ENCODE results near the gene ADRA1B. TPM values are rescaled to one million over a fixed set of nuclear protein-coding genes. Genes with fewer than 3 reads are reported as not detected.

ADRA1B gene
- polyA plus RNA-seq, 3 donors = not detected

- H3K4me3 Mint-ChIP-seq = no peak overlapping the region
- H3K79me2 ChIP-seq (ENCODE audit: insufficient read depth, low read length) = no peaks in the 10 kb centered on the region
- no peak overlapping the region for H2AFZ ChIP-seq (ENCODE audit: insufficient read depth, low read depth, low read length, poor library complexity, severe bottlenecking)
- no peak overlapping the region for H3K9ac ChIP-seq (ENCODE audit: insufficient read depth, low read length, poor library complexity, severe bottlenecking)
- no peak overlapping the region for H3K27ac ChIP-seq (ENCODE audit: low read depth in 1 of 2, low read length in 2 of 2)
- DNase-seq = no peak
- intact Hi-C loops (cut with micrococcal nuclease) = no loop called here
- no peaks in the 10 kb centered on the region for H3K9me3 Mint-ChIP-seq
- TF ChIP-seq, protein P1, sequence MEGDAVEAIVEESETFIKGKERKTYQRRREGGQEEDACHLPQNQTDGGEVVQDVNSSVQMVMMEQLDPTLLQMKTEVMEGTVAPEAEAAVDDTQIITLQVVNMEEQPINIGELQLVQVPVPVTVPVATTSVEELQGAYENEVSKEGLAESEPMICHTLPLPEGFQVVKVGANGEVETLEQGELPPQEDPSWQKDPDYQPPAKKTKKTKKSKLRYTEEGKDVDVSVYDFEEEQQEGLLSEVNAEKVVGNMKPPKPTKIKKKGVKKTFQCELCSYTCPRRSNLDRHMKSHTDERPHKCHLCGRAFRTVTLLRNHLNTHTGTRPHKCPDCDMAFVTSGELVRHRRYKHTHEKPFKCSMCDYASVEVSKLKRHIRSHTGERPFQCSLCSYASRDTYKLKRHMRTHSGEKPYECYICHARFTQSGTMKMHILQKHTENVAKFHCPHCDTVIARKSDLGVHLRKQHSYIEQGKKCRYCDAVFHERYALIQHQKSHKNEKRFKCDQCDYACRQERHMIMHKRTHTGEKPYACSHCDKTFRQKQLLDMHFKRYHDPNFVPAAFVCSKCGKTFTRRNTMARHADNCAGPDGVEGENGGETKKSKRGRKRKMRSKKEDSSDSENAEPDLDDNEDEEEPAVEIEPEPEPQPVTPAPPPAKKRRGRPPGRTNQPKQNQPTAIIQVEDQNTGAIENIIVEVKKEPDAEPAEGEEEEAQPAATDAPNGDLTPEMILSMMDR (IDR thresholded peaks at IDR 0.05) = no peak
- H3K4me1 Mint-ChIP-seq = no peaks in the 10 kb centered on the region
- no peaks in the 10 kb centered on the region for H3K9me3 ChIP-seq (replicated peaks in 1 of 2; ENCODE audit: control insufficient read depth in 1 of 2, insufficient read depth in 1 of 2, low read length in 2 of 2)
- no peak overlapping the region for H3K27ac Mint-ChIP-seq
- WGBS (ENCODE audit: insufficient coverage) = 94% methylated on average over 4 of the region's 6 CpGs
- H3K4me3 ChIP-seq (replicated peaks in 1 of 3; ENCODE audit: low read depth in 2 of 3, low read length in 3 of 3) = no peak overlapping the region
- H3K36me3 Mint-ChIP-seq = no peaks in the 10 kb centered on the region
- H3K4me1 ChIP-seq (ENCODE audit: control insufficient read depth in 1 of 2, insufficient read depth in 2 of 2, low read length in 2 of 2) = no peaks in the 10 kb centered on the region
- H3K36me3 ChIP-seq (replicated peaks in 1 of 2; ENCODE audit: control insufficient read depth in 1 of 2, insufficient read depth in 2 of 2, low read length in 2 of 2) = no peaks in the 10 kb centered on the region
- no peaks in the 10 kb centered on the region for H3K27me3 ChIP-seq (ENCODE audit: control insufficient read depth in 2 of 2, insufficient read depth in 2 of 2, low read length in 2 of 2)
- no peak overlapping the region for H3K4me2 ChIP-seq (replicated peaks; ENCODE audit: extremely low read depth, low read length, poor library complexity, severe bottlenecking)
- no peaks in the 10 kb centered on the region for H4K20me1 ChIP-seq (ENCODE audit: insufficient read depth, low read length)
- H3K27me3 Mint-ChIP-seq (ENCODE audit: low read depth in 3 of 3) = peaks cover 6 to 9% (median 9%) of the 10 kb centered on the region in 3 donors
Observed at GRCh38 chr5:159936686-159937329, 20.5 kb downstream of the ADRA1B start.

DNA sequence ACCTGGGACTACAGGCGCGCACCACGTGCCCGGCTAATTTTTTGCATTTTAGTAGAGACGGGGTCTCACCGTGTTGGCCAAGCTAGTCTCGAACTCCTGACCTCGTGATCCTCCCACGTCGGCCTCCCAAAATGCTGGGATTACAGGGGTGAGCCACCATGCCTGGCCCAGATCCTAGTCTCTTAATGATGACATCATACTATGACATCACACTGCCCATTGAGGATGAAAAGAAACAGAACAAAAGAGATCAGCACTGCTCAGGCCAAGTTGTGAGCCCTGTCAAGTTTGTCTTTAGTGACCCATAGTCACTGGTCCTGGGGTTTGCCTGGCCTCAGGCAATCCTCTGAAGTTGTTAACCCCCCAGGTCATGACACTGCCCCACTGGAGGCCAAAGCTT lies 21.3 kb downstream of the ADRA1B start:
- no peaks in the 10 kb centered on the region for H3K9me3 Mint-ChIP-seq
- Histone ChIP-seq H3K27ac (ENCODE audit: low read depth in 1 of 2, low read length in 2 of 2) (no peak overlapping the region), H3K4me3 (replicated peaks in 1 of 3; ENCODE audit: low read depth in 2 of 3, low read length in 3 of 3) (no peak overlapping the region), H3K4me2 (replicated peaks; ENCODE audit: extremely low read depth, low read length, poor library complexity, severe bottlenecking) (no peak overlapping the region), H3K36me3 (replicated peaks in 1 of 2; ENCODE audit: control insufficient read depth in 1 of 2, insufficient read depth in 2 of 2, low read length in 2 of 2) (no peaks in the 10 kb centered on the region), H2AFZ (ENCODE audit: insufficient read depth, low read depth, low read length, poor library complexity, severe bottlenecking) (no peak overlapping the region), H3K4me1 (ENCODE audit: control insufficient read depth in 1 of 2, insufficient read depth in 2 of 2, low read length in 2 of 2) (no peaks in the 10 kb centered on the region), H3K9me3 (replicated peaks in 1 of 2; ENCODE audit: control insufficient read depth in 1 of 2, insufficient read depth in 1 of 2, low read length in 2 of 2) (no peaks in the 10 kb centered on the region), H3K79me2 (ENCODE audit: insufficient read depth, low read length) (no peaks in the 10 kb centered on the region), H3K9ac (ENCODE audit: insufficient read depth, low read length, poor library complexity, severe bottlenecking) (no peak overlapping the region), H4K20me1 (ENCODE audit: insufficient read depth, low read length) (no peaks in the 10 kb centered on the region), H3K27me3 (ENCODE audit: control insufficient read depth in 2 of 2, insufficient read depth in 2 of 2, low read length in 2 of 2) (no peaks in the 10 kb centered on the region)
- H3K36me3 Mint-ChIP-seq = no peaks in the 10 kb centered on the region
- peaks cover 4 to 11% (median 6%) of the 10 kb centered on the region in 3 donors for H3K27me3 Mint-ChIP-seq (ENCODE audit: low read depth in 3 of 3)
- H3K4me3 Mint-ChIP-seq = no peak overlapping the region
- intact Hi-C loops (cut with micrococcal nuclease) = no loop called here
- no peak for DNase-seq
- H3K4me1 Mint-ChIP-seq = no peaks in the 10 kb centered on the region
- WGBS (ENCODE audit: insufficient coverage) = 94% methylated on average over 10 of the region's 10 CpGs
- no peak overlapping the region for H3K27ac Mint-ChIP-seq
- TF ChIP-seq, protein P1 (IDR thresholded peaks at IDR 0.05) = no peak
